Activated T-cell treated with anti-CD3 and anti-CD28 coated beads for 48 hours (primary cell): ENCODE measurements around the gene KRTAP10-7.
"Not testable (repeated sequence)": the region's sequence is repeated elsewhere in the genome, so short reads cannot be mapped to it uniquely, and the experiment has no call there.

Experiments
- DNase-seq: peaks from one replicate; pipeline ENCODE4 v3.0.0-alpha.2; 2020; ENCODE audit warnings: low read depth

Gene KRTAP10-7

GRCh38 chr21:44590897-44591800 lies 9.2 kb upstream of the KRTAP10-7 start:
- DNase-seq: not testable (repeated sequence)

DNA sequence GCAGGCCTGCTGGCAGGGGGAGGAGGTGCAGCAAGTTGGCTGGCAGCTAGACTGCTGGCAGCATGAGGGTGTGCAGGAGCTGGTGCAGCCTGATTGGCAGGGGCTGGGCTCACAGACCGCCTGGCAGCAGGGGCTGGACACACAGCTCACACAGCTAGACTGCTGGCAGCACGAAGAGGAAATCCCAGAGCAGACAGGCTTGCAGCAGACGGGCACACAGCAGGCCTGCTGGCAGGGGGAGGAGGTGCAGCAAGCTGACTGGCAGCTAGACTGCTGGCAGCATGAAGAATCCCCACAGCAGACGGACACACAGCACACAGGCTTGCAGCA lies 8.6 kb upstream of the KRTAP10-7 start:
- DNase-seq: not testable (repeated sequence)

DNA sequence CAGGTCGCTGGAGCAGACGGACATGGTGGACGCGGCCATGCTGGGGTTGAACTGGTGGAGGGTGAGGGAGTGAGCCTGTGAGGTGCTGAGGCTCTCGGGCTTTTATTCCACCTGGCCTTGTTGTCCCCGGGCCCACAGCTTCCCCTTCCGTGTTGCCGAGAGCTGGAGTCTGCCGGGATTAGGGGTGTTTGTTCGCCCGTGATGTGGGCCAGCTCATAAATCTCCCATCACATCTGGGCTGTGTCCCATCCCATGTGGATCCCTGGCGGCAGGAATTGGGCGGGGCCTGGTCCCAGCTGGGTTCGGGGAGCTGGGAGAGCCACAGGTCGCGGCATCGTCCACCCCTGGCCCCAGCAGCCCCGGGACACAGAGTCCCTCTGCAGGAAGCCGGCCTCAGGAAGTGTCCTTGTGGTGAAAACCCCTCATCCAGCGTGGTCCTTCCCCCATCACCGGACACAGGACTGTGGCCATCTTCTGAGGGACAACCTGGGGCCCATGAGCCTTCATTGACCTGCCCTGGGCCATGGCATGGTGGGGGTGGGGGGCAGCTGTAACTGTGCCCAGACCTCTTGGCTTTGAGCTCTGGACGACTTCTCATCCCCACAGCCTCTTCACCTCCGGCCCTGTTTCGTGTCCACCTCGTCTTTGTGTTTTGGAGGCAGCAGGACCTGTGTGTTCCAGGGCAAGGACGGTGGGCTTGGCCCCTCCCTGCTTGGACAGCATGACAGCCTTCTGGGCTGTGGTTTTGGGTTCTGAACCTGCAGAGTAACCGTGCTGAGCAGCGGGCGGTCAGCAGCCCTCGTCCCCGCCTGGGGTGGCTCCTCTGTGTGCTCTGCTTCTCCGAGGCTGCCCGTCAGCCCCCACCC lies 7.7 kb upstream of the KRTAP10-7 start, which contains the start of gene KRTAP10-6:
TSS of gene KRTAP10-6 (minus strand) at position 60 of the 866 bp plus-strand sequence. CDS start at position 39, 21 bp downstream.
- no peak for DNase-seq

DNA sequence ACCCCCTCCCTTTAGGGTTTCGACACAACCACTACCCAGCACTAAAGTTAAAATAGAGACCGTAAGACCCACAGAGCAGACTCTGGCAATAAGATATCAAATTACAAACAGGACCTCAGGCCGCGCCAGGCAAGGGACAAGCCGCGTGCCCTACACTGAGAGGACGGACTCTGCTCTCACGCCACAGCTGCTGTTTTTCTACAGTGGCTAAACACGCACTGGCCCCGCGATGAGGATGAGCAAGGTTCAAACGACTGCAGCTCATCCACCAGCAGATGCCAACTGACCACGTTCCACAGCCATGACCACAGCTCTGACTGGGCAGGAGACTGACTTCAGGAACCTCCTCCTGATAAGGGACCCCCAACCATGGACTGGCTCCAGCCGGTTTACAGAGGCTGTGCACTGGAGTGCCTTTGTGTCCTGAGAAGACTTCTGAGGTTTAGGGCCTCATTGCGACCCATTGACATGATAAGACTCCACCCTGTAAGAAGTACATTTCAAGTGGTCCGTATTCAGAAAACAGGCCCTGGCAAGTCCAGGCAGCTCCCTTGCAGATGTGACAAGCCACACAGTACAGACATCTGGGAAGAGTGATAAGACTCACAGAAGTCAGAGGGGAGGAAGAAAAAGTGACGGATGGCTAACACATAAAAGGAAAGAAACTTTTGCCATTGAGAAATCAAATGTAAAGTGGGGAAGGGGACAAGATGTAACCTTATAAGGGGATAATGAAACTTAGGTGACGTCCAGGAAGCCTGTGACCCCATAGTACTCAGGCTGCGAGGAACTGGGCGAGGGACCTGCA lies 6.6 kb upstream of the KRTAP10-7 start:
- DNase-seq: no peak

- no peak for DNase-seq
Measured at GRCh38 chr21:44594406-44594916, 5.9 kb upstream of the KRTAP10-7 start.

- no peak for DNase-seq
Measured at GRCh38 chr21:44595524-44595923, 4.9 kb upstream of the KRTAP10-7 start.

- no peak for DNase-seq
Measured at GRCh38 chr21:44596068-44596725, 4.2 kb upstream of the KRTAP10-7 start.

- no peak for DNase-seq
Measured at GRCh38 chr21:44598061-44598460, 2.3 kb upstream of the KRTAP10-7 start.

DNA sequence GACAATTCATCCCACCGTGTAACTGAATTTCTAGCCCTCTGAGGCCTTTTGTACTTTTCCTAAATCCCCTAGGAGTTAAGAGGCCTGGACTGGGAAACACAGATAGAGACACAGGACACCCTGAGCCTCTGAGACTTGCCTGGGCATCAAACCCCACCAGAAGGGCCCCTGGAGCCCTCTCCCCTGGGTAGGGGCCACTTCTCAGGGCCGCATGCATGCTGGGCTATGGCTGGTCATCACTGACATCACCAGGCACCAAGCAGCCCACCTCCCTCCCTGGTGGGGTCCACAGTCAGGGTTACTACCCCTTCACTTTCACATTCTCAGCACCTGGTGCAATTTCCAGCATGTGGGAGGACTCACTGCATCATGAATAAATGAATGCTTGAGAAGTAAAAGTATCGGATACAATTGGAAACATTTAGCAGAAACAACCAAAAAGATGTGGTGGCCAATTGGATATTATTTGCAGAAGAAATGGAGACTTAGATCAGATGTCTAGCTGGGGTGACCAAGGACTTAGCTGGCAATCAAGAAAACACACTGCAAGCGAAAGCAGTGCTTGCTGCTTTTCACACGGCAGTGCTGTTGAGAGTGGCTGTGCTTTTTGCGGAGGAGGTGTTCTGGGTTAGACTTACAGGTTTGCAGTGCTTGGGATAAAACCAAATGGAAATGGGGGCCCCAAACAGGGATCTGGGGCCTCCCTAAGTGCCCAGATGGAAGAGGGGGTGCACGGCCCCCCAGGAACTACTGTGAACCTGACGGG lies 950 bp upstream of the KRTAP10-7 start:
- DNase-seq: no peak

DNA sequence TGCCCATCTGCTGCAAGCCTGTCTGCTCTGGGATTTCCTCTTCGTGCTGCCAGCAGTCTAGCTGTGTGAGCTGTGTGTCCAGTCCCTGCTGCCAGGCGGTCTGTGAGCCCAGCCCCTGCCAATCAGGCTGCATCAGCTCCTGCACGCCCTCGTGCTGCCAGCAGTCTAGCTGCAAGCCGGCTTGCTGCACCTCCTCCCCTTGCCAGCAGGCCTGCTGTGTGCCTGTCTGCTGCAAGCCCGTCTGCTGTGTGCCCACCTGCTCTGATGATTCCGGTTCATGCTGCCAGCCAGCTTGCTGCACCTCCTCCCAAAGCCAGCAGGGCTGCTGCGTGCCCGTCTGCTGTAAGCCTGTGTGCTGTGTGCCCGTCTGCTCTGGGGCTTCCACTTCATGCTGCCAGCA lies 694 bp downstream of the KRTAP10-7 start:
- DNase-seq: not testable (repeated sequence)

DNA sequence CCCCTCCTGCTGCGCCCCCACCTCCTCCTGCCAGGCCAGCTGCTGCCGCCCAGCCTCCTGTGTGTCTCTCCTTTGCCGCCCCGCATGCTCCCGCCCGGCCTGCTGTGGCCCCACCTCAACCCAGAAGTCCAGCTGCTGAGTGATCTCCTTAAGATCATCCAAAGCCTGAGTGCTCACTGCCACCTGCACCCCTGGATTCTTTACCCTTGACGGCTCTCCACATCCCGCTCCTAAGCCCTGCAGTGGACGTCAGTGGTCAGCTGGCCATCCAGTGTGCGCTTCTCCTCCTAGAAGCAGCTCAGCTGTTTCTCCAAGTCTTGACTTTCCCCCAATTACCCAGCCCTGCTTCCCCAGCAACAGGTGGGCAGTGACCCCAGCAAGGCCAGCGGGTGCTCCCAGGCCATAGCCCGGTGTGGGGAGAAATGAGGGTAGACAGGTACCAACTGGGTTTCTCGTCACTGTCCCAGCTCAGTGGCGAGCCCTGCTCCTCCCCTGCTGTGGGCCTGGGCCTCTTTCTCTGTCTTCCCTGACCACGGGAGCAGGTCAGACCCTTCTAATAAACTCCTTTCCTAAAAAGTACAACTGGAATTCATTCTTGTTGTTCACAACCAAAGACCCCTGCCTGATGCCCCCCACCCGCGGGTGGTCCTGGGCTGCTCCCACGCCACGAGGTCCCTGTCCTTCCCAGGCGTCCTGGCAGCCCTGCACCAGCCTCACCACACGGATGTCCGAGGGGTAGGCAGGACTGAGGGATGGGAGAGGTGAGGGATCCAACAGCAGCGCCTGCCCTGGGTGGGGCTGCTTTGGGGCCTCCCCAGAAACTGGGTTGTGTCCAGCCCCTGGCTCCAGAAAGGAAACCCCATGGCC lies 1.4 kb downstream of the KRTAP10-7 start:
- DNase-seq: no peak

GRCh38 chr21:44602463-44602850 lies 2.1 kb downstream of the KRTAP10-7 start:
- DNase-seq: no peak

GRCh38 chr21:44603109-44603875 lies 2.9 kb downstream of the KRTAP10-7 start:
- no peak for DNase-seq

- no peak for DNase-seq
Measured at GRCh38 chr21:44603911-44604310, 3.5 kb downstream of the KRTAP10-7 start.

DNA sequence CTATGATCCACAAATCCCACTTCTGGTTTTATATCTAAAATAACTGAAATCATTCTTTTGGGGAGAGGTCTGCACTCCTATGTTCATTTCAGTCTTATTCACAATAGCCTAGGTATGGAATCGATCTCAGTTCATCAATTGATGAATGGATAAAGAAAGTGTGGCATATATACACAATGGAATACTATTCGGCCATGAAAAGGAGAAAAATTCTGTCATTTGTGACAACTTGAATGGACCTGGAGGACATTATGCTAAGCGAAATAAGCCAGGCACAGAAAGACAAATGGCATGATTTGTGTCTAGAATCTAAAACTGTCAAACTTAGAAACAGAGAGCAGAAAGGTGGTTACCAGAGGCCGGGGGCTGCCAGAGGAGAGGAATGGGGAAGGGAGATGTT lies 6.1 kb downstream of the KRTAP10-7 start:
- DNase-seq: no peak

DNA sequence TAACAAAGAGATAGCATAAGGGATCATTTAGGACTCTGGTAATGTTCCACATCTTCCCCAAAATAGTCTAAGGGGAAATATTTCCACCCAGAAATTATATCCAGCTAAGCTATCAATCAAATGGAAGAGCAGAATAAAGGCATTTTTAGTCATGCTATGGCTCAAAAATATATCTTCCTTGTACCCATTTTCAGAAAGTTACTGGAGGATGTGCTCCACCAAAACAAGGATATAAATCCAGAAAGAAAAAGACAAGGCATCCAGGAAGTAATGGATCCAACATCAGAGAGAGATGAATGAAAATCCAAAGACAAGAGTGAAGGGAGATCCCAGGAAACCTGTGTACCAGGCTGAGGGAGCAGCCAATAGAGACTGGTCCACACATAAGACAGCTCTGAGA lies 8.8 kb downstream of the KRTAP10-7 start:
- no peak for DNase-seq

- not testable (repeated sequence) for DNase-seq
Measured at GRCh38 chr21:44610157-44610843, 9.9 kb downstream of the KRTAP10-7 start.

GRCh38 chr21:44611551-44611950 lies 11.2 kb downstream of the KRTAP10-7 start:
- DNase-seq: no peak
